Epithelial cell of prostate (primary cell): Measurements from ENCODE around the gene DUOXA2.
A peak's percentile ranks its signal among the peaks of the same experiment; 100 is the strongest.

Source experiments
- DNase-seq: peaks from one replicate; pipeline ENCODE4 v3.0.0-alpha.2; 2011; ENCODE audit warnings: low read depth, low spot score
- H3K27ac ChIP-seq: fragments of 450-650 bp; 2 replicates; pipeline ENCODE4 v1.5.1; 2017; ENCODE audit warnings: mild to moderate bottlenecking

DUOXA2 gene

DNA sequence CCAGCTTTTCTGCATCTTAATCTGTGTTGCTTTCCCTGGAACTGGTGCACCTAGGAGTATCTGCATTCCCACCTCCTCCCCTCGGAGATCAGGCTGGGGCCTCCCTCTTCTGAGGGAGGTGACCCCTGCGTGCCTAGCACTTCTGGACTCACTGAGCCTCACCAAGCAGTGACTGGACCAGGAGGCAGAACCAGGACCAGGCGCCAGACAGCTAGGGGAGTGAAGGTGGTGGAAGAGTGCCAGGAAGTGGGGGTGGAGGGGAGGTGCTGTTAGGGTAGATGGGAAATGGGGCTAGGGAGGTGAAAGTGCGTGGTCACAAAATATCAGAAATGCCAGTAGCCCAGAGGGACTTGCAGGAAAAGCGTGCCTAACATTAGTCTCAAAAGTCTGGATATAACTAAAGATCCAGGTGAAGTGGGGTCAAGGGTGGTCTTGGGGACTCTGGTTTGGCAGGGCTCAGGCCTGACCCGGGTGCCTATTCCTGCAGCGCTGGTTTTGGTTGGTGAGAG lies 1.2 kb downstream of the DUOXA2 start:
- no peak overlapping the region for H3K27ac ChIP-seq
- DNase-seq, result no peak

DNA sequence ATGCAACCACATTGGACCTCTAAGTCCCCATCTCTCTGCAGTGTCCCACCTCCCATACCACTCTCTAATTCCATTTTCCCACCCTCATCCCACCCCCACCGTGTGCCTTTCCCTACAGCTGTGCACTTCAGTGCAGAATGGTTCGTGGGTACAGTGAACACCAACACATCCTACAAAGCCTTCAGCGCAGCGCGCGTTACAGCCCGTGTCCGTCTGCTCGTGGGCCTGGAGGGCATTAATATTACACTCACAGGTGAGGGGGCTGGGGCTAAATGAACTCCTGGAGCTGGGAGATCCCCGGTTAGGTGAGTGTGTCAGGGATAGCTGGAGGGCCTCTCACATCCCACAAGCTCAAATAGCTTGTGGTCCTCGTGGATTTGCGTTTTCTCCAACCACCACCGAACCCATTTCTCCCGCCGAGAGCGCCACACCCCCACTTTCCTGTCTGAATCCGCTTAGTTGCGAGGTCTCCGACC lies 1.9 kb downstream of the DUOXA2 start:
- H3K27ac ChIP-seq, result no peak overlapping the region
- no peak for DNase-seq

DNA sequence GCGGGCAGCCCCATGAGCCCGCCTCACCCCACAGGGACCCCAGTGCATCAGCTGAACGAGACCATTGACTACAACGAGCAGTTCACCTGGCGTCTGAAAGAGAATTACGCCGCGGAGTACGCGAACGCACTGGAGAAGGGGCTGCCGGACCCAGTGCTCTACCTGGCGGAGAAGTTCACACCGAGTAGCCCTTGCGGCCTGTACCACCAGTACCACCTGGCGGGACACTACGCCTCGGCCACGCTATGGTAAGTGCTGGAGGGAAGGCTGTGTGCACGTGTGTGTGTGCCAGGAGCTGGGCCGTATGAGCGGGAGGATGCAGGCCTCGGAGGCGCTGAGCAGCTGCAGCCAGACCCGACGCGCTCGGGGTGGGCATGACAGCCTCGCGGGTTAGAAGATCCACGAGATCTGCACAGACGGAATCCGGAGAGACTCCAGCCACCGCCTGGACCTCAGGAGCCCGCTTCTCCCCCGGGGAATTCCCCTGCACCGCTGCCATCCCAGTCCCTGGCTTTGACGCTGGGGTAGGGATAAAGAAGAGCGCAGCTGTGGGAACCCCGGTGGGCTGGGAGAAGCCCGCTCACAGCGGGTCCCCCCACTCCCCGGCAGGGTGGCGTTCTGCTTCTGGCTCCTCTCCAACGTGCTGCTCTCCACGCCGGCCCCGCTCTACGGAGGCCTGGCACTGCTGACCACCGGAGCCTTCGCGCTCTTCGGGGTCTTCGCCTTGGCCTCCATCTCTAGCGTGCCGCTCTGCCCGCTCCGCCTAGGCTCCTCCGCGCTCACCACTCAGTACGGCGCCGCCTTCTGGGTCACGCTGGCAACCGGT lies 2.6 kb downstream of the DUOXA2 start:
- no peak for DNase-seq
- no peak overlapping the region for H3K27ac ChIP-seq

- no peak overlapping the region for H3K27ac ChIP-seq
- no peak for DNase-seq
These were observed 3.4 kb downstream of the DUOXA2 start for GRCh38 chr15:45117308-45118130.

GRCh38 chr15:45118131-45118588 lies 4.0 kb downstream of the DUOXA2 start:
- no peak overlapping the region for H3K27ac ChIP-seq
- DNase-seq, result peak; percentile 24

DNA sequence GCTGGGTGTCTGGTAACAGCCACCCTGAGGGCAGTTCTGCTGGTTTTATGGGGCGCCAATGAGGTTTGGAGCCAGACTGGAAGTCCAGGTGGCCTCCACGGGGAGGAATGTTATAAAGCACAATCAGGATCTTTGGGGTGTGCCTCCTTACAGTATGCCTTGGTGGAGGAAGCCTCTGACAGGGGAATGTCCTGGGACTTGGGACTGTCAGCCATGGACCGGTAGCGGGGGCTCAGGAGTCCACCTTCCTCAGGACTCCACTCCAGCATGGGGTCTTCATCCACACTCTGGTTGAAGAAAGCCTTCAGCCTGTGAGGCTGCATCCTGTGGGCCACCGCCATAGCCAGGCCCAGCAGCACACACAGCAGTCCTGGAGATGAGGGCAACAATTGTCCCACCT lies 4.9 kb downstream of the DUOXA2 start:
- no peak for DNase-seq
- no peak overlapping the region for H3K27ac ChIP-seq

DNA sequence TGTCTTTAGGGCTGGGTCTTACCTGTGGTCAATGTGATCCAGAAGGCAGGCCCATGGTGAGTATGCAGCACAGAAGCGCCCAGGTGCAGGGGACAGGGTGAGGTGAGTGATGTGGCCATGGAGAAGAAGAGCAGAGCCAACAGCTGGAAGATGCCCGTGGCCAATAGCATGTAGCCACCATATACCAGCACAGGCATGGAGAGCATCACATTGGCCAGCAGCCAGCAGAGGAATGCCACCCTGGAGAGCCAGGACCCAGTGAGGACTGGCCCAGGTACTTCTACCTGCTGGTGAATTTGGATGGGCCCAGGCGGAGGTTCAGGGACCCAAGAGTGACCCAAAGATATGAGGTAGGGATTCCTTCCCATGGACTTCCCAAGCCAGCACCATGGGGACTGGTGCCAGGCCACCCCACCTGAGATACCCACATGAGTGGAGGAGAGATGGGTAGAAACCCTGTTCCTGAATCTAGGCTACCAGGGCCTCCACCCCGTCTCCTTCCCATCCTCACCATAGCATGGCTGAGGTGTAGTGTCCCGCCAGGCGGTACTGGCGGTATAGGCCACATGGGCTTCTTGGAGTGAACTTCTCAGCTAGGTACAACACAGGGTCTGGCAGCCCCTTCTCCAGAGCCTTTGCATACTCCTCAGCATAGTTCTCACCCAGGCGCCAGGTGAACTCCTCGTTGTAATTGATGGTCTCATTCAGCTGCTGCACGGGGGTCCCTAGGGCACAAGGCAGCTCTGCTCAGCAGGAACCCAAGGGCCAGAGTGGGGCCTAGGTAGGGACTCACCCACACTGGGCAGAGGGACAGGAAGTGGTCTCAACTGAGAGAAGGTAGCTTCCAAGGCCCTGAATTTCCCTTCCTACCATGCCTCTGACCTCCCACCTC lies 6.2 kb downstream of the DUOXA2 start:
- H3K27ac ChIP-seq, result no peak overlapping the region
- no peak for DNase-seq

- no peak for DNase-seq
- H3K27ac ChIP-seq, result no peak overlapping the region
These were observed 6.9 kb downstream of the DUOXA2 start for GRCh38 chr15:45121020-45121419.

DNA sequence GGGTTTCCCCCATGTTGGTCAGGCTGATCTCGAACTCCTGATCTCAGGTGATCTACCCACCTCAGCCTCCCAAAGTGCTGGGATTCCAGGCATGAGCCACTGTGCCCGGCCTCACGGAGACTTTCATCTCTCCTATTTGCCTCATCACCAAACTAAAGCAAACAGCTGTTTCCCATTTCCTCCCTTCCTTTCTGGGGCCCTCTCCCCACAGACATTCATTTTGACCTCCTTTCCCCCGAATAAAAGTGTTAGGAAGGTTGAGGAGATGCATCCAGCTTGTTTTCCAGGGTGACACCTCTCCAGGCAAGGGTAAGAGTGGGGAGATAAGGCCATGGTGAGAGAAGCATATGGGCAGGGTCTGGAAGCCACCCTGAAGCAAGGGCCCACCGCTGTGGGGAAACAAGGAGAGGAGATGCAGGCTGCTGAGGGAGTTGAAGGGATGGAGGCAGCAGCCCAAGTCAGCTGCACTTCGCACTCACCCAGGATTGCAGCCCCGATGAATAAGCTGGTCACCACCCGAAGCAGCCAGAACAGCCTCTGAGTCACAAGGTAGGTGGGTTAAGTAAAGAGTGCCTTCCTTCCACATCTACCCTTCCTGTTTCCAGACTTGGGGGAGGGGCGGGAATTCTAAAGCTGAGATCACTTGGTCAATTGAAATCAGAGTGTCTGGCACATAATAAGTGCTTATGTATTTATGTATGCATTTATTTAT lies 7.7 kb downstream of the DUOXA2 start:
- H3K27ac ChIP-seq, result peak overlapping the region; percentile 53
- DNase-seq, result peak; percentile 81

DNA sequence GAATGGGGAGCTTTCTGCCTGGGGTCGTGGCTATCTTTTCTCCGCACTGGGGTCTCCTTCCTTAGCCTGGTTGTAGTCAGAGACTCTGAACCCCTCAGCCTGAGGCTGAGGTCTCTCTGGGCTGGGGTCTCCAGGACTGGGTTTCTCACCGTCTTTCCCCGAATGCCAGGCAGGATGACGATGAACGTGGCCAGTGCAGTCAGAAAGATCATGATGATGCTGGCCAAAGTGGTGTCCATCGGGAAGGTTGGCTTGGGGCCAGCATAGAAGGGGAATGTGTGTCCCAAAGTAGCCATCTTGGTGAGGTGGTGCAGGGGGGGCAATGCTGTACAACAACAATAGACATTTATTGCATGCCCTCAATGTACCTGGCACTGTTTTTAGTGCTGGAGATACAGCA lies 8.6 kb downstream of the DUOXA2 start:
- DNase-seq, result no peak
- peak overlapping the region; percentile 53 for H3K27ac ChIP-seq

GRCh38 chr15:45123397-45123796 lies 9.3 kb downstream of the DUOXA2 start:
- peak overlapping the region; percentile 53 for H3K27ac ChIP-seq
- no peak for DNase-seq

DNA sequence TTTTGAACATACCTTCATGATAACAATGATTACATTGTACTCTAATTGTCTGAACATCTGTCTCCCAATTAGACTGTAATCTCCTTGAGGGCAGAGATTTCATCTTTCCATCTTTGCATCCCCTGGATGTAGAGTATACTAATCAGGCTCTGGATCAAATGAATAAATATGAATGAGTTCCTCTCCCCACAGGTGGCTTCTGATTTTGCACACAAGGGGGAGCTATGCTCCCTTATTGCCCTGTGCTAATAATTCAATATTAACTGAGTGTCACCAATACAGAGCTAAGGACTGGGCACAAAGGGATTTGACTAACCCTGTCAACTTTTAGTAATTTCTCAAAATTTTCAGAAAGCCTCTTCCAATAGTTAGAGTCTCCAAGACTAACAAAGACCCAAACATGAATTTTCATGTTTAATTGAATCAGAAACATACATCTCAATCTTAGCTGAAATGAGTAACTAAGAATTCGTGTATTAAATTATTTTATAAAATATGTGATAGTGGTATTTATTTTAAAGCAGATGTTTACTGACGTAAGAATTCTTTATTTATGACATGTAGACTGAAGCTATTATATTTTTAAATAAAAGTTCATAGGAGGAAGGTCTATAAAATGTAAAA lies 12.5 kb downstream of the DUOXA2 start:
- no peak for DNase-seq

DNA sequence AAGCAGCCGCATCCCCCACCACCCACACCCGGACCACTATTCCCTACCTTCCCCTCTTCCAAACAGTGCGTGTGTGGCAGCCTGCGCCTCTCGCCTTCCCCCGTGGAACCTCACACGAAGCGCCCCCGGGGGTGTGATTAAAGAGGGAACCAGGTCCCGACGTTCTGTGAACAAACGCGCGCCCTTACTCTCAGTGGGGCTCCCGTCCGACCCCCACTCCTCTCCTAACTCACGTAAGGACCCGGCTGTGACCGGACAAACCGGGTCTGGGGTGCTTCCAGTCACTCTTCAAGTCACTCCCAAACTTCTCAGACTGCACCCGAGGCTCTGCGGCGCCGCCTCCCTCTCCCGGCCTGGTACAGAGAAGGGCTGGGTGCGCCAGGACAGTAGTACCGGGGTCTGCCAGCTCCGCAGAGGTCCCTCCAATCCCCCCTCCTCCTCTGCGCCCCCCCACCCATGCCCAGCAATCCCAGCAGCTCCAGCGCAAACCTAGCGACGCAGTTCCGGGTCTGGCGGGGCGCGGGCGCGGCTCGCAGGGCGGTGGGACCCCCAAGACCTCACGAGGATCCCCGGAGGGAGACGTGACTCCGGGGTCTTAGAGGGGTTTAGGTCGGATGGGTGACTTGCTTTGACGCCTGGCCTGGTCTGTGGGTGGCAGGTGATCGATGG lies 15.0 kb downstream of the DUOXA2 start:
- no peak for DNase-seq

More for the DNA sequence above, 12.5 kb downstream of the DUOXA2 start:
- H3K27ac ChIP-seq, result no peak overlapping the region

DNA sequence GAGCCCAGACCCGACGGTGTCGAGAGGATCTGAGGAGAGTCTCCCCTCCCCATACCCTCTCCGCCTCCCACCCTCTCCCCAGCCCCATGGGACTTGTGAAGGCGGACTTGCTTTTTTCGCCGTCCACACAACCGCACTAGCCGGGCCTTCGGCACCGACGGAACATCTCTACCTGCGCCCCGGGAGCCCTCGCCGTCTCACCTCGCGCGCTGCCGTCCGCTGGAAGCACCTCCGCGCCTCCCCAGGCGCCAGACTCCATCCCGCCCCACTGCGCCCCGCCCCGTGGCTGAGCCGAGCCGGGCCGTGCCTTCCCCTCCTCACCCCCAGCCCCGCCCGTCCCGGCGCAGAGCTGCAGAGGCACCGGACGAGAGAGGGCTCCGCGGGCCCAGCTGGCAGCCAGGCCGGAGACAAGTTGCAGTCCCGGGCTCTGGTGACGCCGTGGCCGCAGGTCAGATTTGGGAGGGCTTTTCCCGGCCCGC lies 15.6 kb downstream of the DUOXA2 start, which contains the start of the genes DUOX1 and DUOXA1:
DUOX1 (plus strand) TSS at position 344 of the 479 bp plus-strand sequence. CDS start 1,973 bp downstream, outside the sequence.
DUOXA1 (minus strand) TSS at position 229 of the 479 bp plus-strand sequence. CDS start 6,865 bp downstream, outside the sequence.
- no peak for DNase-seq
- peak within 1 kb of the TSS; percentile 69 for H3K27ac ChIP-seq

More for the DNA sequence above, 15.0 kb downstream of the DUOXA2 start:
- H3K27ac ChIP-seq, result peak overlapping the region; percentile 69

GRCh38 chr15:45130291-45131000 lies 16.3 kb downstream of the DUOXA2 start:
- no peak for DNase-seq
- peak overlapping the region; percentile 69 for H3K27ac ChIP-seq

DNA sequence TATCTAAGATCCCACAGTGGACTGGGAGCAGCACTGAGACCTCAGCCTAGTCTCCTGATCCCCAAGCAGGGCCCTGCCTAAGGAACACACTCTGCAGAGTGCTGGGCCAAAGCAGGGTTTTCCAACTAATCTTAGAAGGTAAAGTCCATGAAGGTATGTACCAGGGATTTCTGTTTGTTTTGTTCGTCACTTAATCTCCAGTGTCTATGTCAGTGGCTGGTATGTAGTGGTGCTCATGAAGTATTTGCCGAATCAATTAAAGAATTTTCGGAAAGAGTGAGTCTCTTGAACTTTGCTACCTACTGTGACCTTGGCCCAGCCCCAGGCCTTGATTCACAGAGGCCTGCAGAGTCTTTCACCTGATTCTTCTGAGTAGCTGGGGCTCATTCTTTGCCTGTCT lies 17.4 kb downstream of the DUOXA2 start:
- peak overlapping the region; percentile 69 for H3K27ac ChIP-seq

GRCh38 chr15:45132844-45133560 lies 18.9 kb downstream of the DUOXA2 start:
- DNase-seq, result no peak
- H3K27ac ChIP-seq, result peak overlapping the region; percentile 35

More for the DNA sequence above, 17.4 kb downstream of the DUOXA2 start:
- DNase-seq, result no peak
